Mesenchymal stem cell (in vitro differentiated cells and primary cell): ENCODE measurements around the gene C10orf105.

Source experiments
- DNase-seq: peaks from one replicate; pipeline ENCODE4 v3.0.0-alpha.2; 2013
- H2AFZ ChIP-seq: one replicate; pipeline ENCODE4 v1.6.1; 2013; ENCODE audit warnings: low read depth, mild to moderate bottlenecking, control low read depth, inconsistent platforms, low read length, moderate library complexity
- H2AK5ac ChIP-seq: 2 replicates; pipeline ENCODE4 v1.6.1; 2013; ENCODE audit warnings: low read length, moderate library complexity, mild to moderate bottlenecking, inconsistent platforms; ENCODE audit not compliant: severe bottlenecking
- H2BK120ac ChIP-seq: one replicate; pipeline ENCODE4 v1.6.1; 2013; ENCODE audit warnings: low read depth, mild to moderate bottlenecking, inconsistent platforms, low read length, moderate library complexity
- H2BK12ac ChIP-seq, 2 experiments: one replicate each; pipeline ENCODE4 v1.6.1; 2013; ENCODE audit warnings: inconsistent platforms in 2 of 2, low read length in 2 of 2, mild to moderate bottlenecking in 2 of 2, moderate library complexity in 2 of 2, control low read depth in 1 of 2
- H2BK15ac ChIP-seq: one replicate; pipeline ENCODE4 v1.6.1; 2013; ENCODE audit warnings: mild to moderate bottlenecking, low read depth, inconsistent platforms; ENCODE audit not compliant: poor library complexity, severe bottlenecking
- H2BK5ac ChIP-seq: 2 replicates; pipeline ENCODE4 v1.6.1; 2013; ENCODE audit warnings: low read depth, mild to moderate bottlenecking, low read length, control low read depth, inconsistent platforms; ENCODE audit not compliant: poor library complexity, severe bottlenecking
- H3K14ac ChIP-seq, 2 experiments: one replicate each; pipeline ENCODE4 v1.6.1; 2013; ENCODE audit warnings: inconsistent platforms in 2 of 2, low read length in 2 of 2, control low read depth in 1 of 2, mild to moderate bottlenecking in 1 of 2, moderate library complexity in 1 of 2
- H3K18ac ChIP-seq, 2 experiments: one replicate each; pipeline ENCODE4 v1.6.1; 2013; ENCODE audit warnings: inconsistent platforms in 2 of 2, low read length in 2 of 2, control low read depth in 1 of 2, low read depth in 1 of 2, mild to moderate bottlenecking in 1 of 2
- H3K23ac ChIP-seq, 2 experiments: one replicate each; pipeline ENCODE4 v1.6.1; 2013; ENCODE audit warnings: inconsistent platforms in 2 of 2, low read length in 2 of 2, mild to moderate bottlenecking in 2 of 2, moderate library complexity in 2 of 2, control low read depth in 1 of 2
- H3K27ac ChIP-seq: 2 replicates; pipeline ENCODE4 v1.5.1; 2013; ENCODE audit warnings: mild to moderate bottlenecking, moderate library complexity, low read length, control low read depth, inconsistent platforms; ENCODE audit not compliant: poor library complexity, severe bottlenecking
- H3K27me3 ChIP-seq, 2 experiments: 2 replicates each; pipeline versions ENCODE4 v1.6.1 to v1.7.0; 2013; ENCODE audit warnings: low read length in 2 of 2, mild to moderate bottlenecking in 2 of 2, moderate library complexity in 2 of 2, control low read depth in 1 of 2, inconsistent platforms in 1 of 2; ENCODE audit not compliant: control insufficient read depth in 1 of 2, insufficient read depth in 1 of 2
- H3K36me3 ChIP-seq, 2 experiments: 2 replicates each; pipeline versions ENCODE4 v1.6.1 to v1.7.0; 2013; ENCODE audit warnings: low read length in 2 of 2, control low read depth in 1 of 2, inconsistent platforms in 1 of 2, low read depth in 1 of 2, mild to moderate bottlenecking in 1 of 2; ENCODE audit not compliant: insufficient read depth in 2 of 2, control insufficient read depth in 1 of 2
- H3K4ac ChIP-seq, 2 experiments: one replicate each; pipeline ENCODE4 v1.6.1; 2013; ENCODE audit warnings: inconsistent platforms in 2 of 2, low read length in 2 of 2, mild to moderate bottlenecking in 2 of 2, moderate library complexity in 2 of 2, control low read depth in 1 of 2, low read depth in 1 of 2
- H3K4me1 ChIP-seq: 2 replicates; pipeline ENCODE4 v1.6.1; 2013; ENCODE audit warnings: low read depth, low read length, control low read depth; ENCODE audit not compliant: control insufficient read depth, insufficient read depth
- H3K4me2 ChIP-seq: 2 replicates; pipeline ENCODE4 v1.6.1; 2013; ENCODE audit warnings: low read length, mild to moderate bottlenecking, inconsistent platforms; ENCODE audit not compliant: poor library complexity, severe bottlenecking
- H3K4me3 ChIP-seq, 2 experiments: 2 replicates each; pipeline versions ENCODE4 v1.5.1 to v1.7.0; 2013; ENCODE audit warnings: low read length in 2 of 2, mild to moderate bottlenecking in 2 of 2, control low read depth in 1 of 2, low read depth in 1 of 2; ENCODE audit not compliant: insufficient read depth in 1 of 2
- H3K79me1 ChIP-seq: replicated peaks from 2 replicates; pipeline ENCODE4 v1.6.1; 2013; ENCODE audit warnings: mild to moderate bottlenecking, control low read depth, low read length, inconsistent platforms; ENCODE audit not compliant: poor library complexity, severe bottlenecking
- H3K9ac ChIP-seq: 2 replicates; pipeline ENCODE4 v1.7.0; 2013; ENCODE audit warnings: mild to moderate bottlenecking, low read length, moderate library complexity
- H3K9me3 ChIP-seq: 2 replicates; pipeline ENCODE4 v1.7.0; 2013; ENCODE audit warnings: mild to moderate bottlenecking, low read length; ENCODE audit not compliant: control insufficient read depth
- H4K8ac ChIP-seq: one replicate; pipeline ENCODE4 v1.6.1; 2013; ENCODE audit warnings: inconsistent platforms, mild to moderate bottlenecking, low read length, moderate library complexity
- H4K91ac ChIP-seq: one replicate; pipeline ENCODE4 v1.6.1; 2013; ENCODE audit warnings: mild to moderate bottlenecking, low read length, inconsistent platforms
- WGBS: methylation state at CpG from one replicate; pipeline ENCODE4 v1.1.7; 2013; ENCODE audit warnings: mixed read lengths; 5-methylcytosine and 5-hydroxymethylcytosine counted together

The C10orf105 gene

GRCh38 chr10:71727738-71728737 lies 8.5 kb upstream of the C10orf105 start:
- no peak overlapping the region for H2BK12ac ChIP-seq
- no peak overlapping the region for H2BK5ac ChIP-seq
- H3K27ac ChIP-seq, result no peak overlapping the region
- no peak overlapping the region for H4K91ac ChIP-seq
- no peak overlapping the region for H4K8ac ChIP-seq
- no peak overlapping the region for H3K14ac ChIP-seq
- H2BK15ac ChIP-seq, result no peak overlapping the region
- no peaks in the 10 kb centered on the region for H3K9me3 ChIP-seq
- H3K23ac ChIP-seq, result no peak overlapping the region
- no peak overlapping the region for H3K4ac ChIP-seq
- H3K27me3 ChIP-seq, result peaks cover 15 to 54% of the 10 kb centered on the region in 2 experiments
- no peak overlapping the region for H2AK5ac ChIP-seq
- H3K4me2 ChIP-seq, result no peak overlapping the region
- H3K4me3 ChIP-seq, result no peak overlapping the region
- no peak overlapping the region for H2AFZ ChIP-seq
- no peak for DNase-seq
- no peaks in the 10 kb centered on the region for H3K4me1 ChIP-seq
- H2BK120ac ChIP-seq, result no peak overlapping the region
- 53% methylated on average over 5 of the region's 8 CpGs for WGBS
- no peaks in the 10 kb centered on the region for H3K36me3 ChIP-seq
- no peaks in the 10 kb centered on the region for H3K79me1 ChIP-seq
- H3K18ac ChIP-seq, result no peak overlapping the region
- H3K9ac ChIP-seq, result peak overlapping the region; percentile 34

GRCh38 chr10:71727105-71727737 lies 7.6 kb upstream of the C10orf105 start:
- DNase-seq, result no peak
- no peak overlapping the region for H2AK5ac ChIP-seq
- no peaks in the 10 kb centered on the region for H3K9me3 ChIP-seq
- no peak overlapping the region for H2BK120ac ChIP-seq
- H3K79me1 ChIP-seq, result no peaks in the 10 kb centered on the region
- no peak overlapping the region for H3K14ac ChIP-seq
- no peak overlapping the region for H3K4me3 ChIP-seq
- no peak overlapping the region for H3K4me2 ChIP-seq
- H3K27ac ChIP-seq, result no peak overlapping the region
- peak overlapping the region; percentile 34 for H3K9ac ChIP-seq
- no peak overlapping the region for H3K23ac ChIP-seq
- H3K27me3 ChIP-seq, result peaks cover 7 to 56% of the 10 kb centered on the region in 2 experiments
- H3K18ac ChIP-seq, result no peak overlapping the region
- H4K91ac ChIP-seq, result no peak overlapping the region
- H2BK12ac ChIP-seq, result no peak overlapping the region
- H2BK15ac ChIP-seq, result no peak overlapping the region
- no peak overlapping the region for H3K4ac ChIP-seq
- H2AFZ ChIP-seq, result no peak overlapping the region
- 89% methylated on average over 12 of the region's 12 CpGs for WGBS
- no peak overlapping the region for H4K8ac ChIP-seq
- no peaks in the 10 kb centered on the region for H3K4me1 ChIP-seq
- no peaks in the 10 kb centered on the region for H3K36me3 ChIP-seq
- no peak overlapping the region for H2BK5ac ChIP-seq

DNA sequence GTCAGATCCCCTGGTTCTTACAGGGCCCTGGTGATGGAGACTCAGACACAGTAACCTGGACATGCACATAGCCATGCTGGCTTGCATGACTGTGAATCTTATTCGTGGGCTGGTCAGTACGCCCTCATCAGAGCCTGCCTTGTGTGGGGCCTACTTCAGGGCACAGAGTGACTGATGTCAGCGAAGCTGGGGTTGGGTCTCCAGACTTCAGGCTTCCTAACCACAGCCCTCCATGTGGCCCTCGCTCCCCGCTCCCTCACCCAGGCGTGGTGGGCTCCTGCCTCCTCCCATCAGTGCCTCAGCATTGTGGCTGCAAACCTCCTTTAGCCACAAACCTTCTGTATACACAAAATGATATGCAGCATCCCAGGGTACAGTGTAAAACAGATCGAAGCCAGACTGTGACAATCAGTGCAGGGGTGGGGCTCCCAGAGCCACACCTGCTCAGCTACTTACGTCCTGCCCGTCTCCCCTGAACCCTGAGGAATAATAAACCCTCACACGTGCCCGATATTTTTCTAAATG lies 7.1 kb upstream of the C10orf105 start:
- Histone ChIP-seq H4K8ac (no peak overlapping the region), H3K27ac (no peak overlapping the region), H3K4me1 (no peaks in the 10 kb centered on the region), H3K9me3 (no peaks in the 10 kb centered on the region), H2BK5ac (no peak overlapping the region), H3K36me3 (no peaks in the 10 kb centered on the region), H2BK120ac (no peak overlapping the region), H3K4me2 (no peak overlapping the region), H3K14ac (peak overlapping the region in 1 of 2 experiments; percentile 55), H3K9ac (no peak overlapping the region), H3K18ac (no peak overlapping the region), H3K23ac (no peak overlapping the region), H3K4me3 (no peak overlapping the region), H3K27me3 (peaks cover 6 to 56% of the 10 kb centered on the region in 2 experiments), H4K91ac (no peak overlapping the region), H2BK15ac (no peak overlapping the region), H2BK12ac (no peak overlapping the region), H2AK5ac (no peak overlapping the region), H3K4ac (no peak overlapping the region), H2AFZ (no peak overlapping the region), H3K79me1 (no peaks in the 10 kb centered on the region)
- DNase-seq, result no peak
- WGBS, result 80% methylated on average over 11 of the region's 11 CpGs

DNA sequence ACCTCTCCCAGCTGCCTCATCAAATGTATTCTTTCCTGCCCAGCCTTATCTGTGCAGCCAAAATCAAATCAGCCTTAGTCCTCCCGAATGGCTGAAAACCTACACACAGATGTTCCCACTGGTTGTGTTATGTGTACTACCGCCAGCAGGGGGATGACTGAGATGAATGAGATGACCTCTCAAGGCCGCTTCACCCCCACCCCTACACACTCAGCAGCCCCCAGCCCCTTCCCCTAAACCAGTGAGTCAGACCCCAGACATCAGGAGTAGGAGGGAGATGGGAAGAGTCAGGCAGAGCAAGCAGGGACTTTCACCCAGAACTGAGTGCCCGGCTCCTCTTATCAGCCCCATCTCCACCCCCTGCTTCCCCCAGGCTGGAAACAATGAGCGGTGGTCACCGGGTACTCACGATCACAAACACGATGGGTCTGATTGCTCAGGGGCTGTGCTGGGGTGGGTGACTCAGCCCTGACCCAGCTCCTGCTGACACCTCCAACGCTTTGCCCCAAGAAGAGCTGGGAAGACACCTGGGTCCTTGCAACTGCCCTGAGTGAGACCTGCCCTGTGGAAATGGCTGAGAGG lies 6.5 kb upstream of the C10orf105 start:
- Histone ChIP-seq H3K18ac (no peak overlapping the region), H3K23ac (no peak overlapping the region), H3K9ac (no peak overlapping the region), H3K4me3 (no peak overlapping the region), H3K14ac (peak overlapping the region in 1 of 2 experiments; percentile 55), H2BK15ac (no peak overlapping the region), H3K79me1 (no peaks in the 10 kb centered on the region), H3K36me3 (no peaks in the 10 kb centered on the region), H2BK120ac (no peak overlapping the region), H3K27ac (no peak overlapping the region), H3K4me2 (no peak overlapping the region), H2BK5ac (no peak overlapping the region), H3K4ac (no peak overlapping the region), H3K9me3 (no peaks in the 10 kb centered on the region), H3K27me3 (peaks cover 6 to 56% of the 10 kb centered on the region in 2 experiments), H4K91ac (no peak overlapping the region), H2AFZ (no peak overlapping the region), H3K4me1 (no peaks in the 10 kb centered on the region), H2AK5ac (no peak overlapping the region), H2BK12ac (no peak overlapping the region), H4K8ac (no peak overlapping the region)
- WGBS, result 32% methylated on average over 7 of the region's 9 CpGs
- DNase-seq, result peak; percentile 34
